CD4-positive, alpha-beta T cell treated with Interleukin-6 for 4 hours (primary cell): Measurements from ENCODE around the gene MED22.
"Not testable (repeated sequence)": the region's sequence is repeated elsewhere in the genome, so short reads cannot be mapped to it uniquely, and the experiment has no call there.

Experiments
- DNase-seq: peaks from one replicate; pipeline ENCODE4 v3.0.0-alpha.2; 2020; ENCODE audit warnings: mixed read lengths

MED22 gene

GRCh38 chr9:133303266-133304157, 44.4 kb downstream of the MED22 start:
- DNase-seq = no peak

GRCh38 chr9:133301253-133302230, 46.4 kb downstream of the MED22 start:
- no peak for DNase-seq

GRCh38 chr9:133299996-133300395, 47.9 kb downstream of the MED22 start:
- DNase-seq = not testable (repeated sequence)

- DNase-seq = no peak
These were observed 53.7 kb downstream of the MED22 start for GRCh38 chr9:133294257-133294656.

- no peak for DNase-seq
These were observed 57.1 kb downstream of the MED22 start for GRCh38 chr9:133290751-133291302.
